Hepatic stellate cell (primary cell): ENCODE measurements around the gene PDE1A.

Experiments
- DNase-seq: peaks from one replicate; pipeline ENCODE4 v3.0.0; 2011; ENCODE audit warnings: low spot score

The PDE1A gene

DNA sequence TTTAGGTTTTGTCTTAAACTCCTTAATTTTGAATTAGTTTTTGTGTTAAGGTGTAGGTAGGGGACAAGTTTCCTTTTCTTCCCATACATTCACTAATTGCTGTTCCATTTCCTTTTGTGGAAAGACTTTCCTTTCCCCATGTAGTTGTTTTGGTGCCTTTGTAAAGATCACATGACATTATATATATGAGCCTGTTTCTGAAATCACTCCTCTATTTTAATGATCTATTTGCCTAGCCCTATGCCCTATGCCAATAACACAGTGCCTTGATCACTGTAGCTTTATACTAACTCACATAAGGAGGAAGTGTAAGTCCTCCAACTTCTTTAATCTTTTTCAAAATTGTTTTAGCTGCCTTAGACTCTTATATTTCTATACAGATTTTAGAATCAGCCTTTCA is 229.3 kb downstream of the PDE1A start:
- DNase-seq: no peak

- no peak for DNase-seq
Measured at GRCh38 chr2:182193291-182193690, 233.5 kb downstream of the PDE1A start.

GRCh38 chr2:182191061-182191460 is 235.8 kb downstream of the PDE1A start:
- no peak for DNase-seq

DNA sequence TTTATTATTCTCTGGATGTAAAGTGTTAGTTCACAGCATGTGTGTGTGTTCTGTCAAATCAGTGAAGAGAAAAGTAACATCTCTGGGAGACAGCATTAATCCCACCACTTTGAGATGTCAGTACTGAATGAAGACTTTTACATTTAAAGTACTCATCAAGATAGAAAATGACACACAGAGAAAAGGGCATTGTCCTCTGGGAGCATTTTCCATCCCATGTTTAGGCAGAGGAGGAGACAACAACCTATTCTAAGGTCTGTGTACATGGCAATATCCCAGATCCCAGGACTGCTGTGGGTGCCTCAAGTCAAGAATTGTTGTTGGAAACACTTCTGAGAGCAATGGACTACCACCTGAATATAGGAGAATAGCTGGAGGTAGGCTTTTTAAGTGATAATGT is 239.7 kb downstream of the PDE1A start:
- DNase-seq: no peak

GRCh38 chr2:182186132-182186735 is 240.6 kb downstream of the PDE1A start:
- DNase-seq: peak; percentile 2

GRCh38 chr2:182182436-182182835 is 244.4 kb downstream of the PDE1A start:
- no peak for DNase-seq

GRCh38 chr2:182181381-182181780 is 245.5 kb downstream of the PDE1A start:
- no peak for DNase-seq

GRCh38 chr2:182179176-182179575 is 247.7 kb downstream of the PDE1A start:
- no peak for DNase-seq

DNA sequence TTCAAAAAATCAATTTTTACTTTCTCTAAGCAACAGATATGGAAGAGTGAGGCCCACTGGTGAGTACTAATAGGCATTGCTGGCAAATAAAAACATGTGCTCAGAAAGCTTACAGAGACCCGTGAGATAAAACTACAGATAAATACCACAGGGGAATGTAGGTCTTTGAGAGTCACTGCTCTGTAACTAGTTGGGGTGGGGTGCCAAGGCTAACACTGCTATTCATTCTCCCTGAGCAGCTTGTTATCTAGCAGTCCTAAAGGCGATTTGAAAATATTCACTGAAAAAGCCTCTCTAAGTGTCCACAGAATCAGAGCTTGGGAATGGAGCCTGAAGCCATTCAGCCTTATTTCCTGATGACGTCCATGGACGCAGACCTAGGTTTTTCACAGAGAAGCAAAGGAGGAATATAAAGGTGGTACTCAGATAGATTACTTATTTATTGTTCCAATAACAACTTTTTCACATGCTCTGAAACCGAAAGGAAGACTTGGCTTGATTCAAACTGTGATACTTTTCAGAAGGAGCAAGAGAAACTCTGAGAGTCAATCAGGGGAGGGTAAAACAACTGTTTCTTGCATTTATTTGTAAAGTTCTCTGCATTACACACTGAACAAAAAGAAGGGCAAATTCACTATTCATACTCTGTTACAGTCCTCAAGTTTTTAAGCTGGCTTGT is 252.8 kb downstream of the PDE1A start:
- no peak for DNase-seq

GRCh38 chr2:182170341-182170740 is 256.5 kb downstream of the PDE1A start:
- no peak for DNase-seq

DNA sequence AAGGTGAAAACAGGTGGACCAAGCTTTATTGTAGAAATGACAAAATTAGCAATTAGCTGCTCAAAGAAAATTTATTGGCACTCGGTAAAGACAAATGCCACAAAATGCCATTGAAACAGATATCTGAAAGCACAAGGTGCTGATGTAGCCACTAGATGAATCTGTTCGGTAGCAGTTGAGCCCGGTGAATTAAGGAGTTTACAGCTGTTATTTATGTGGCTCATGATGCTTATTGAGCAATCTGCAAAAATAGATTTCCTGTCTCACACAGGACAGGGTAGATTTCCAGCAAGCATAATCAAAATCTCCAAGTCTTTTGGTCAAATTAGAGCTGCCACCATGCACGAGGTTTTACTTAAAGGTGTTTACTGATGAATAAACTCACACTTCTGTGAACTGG is 259.0 kb downstream of the PDE1A start:
- no peak for DNase-seq

DNA sequence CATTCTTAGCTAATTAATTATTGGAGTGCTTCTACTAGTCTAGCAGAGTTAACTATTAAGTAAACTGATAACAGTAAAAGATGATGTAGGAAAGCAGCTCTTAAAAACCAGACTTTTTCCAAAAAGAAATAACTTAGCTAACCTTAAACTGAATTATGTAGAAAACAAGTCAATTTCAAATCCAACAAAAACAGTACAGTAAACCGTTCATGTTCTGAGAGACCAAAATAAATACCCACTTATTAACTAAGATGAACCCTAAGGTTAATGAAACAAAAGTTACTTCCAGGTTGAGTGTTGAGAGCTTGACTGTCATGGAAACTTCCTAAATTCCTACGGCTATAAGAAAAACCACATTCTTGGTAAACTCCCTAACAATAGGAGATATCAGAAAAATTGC is 260.0 kb downstream of the PDE1A start:
- no peak for DNase-seq

DNA sequence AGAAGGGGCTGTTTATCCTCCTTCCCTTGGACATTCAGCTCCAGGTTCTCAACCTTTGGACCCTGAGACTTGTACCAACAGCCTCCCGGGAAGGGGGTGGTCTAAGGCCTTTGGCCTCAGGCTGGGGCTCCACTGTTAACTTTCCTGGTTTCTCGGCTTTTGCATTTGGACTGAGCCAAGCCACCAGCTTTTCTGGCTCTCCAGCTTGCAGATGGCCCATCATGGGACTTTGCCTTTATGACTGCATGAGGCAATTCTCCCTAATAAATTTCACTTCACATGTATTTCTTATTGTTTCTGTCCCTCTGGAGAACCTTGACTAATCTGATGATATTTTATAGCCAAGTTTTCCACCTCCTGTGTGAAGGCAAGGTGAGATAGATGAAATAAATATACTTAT is 260.4 kb downstream of the PDE1A start:
- no peak for DNase-seq

DNA sequence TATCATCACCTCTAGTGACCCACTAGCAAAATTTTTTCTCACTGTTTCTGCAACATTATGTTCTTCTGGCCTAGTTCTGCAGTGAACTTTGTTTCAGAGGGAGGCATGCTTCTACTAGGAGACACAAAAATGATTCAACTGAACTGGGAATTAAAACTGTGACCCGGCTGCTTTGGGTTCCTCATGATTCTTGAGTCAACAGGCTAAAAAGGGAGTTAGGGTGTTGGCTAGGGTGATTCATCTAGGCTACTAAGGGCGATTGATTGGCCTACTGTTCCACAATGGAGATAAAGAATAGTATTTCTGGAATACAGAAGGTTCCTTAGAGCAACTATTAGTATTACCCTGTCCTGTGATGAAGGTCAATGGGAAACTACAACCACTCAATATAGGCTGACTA is 261.6 kb downstream of the PDE1A start:
- peak; percentile 2 for DNase-seq

DNA sequence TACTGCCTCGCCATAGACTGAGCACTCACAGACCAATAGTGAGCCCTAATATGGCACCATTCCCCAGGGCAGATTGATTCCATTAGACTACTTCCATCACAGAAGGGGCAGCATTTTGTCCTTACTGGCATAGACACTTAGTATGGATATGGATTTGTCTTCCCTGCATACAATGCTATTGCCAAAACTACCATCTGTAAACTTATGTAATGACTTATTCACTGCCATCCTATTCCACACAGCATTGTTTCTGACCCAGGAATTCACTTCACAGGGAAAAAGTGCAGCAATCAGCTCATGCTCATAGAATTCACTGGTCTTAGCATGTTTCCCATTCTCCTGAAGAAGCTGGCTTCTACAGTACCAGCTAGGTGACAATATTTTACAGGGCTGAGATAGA is 262.1 kb downstream of the PDE1A start:
- no peak for DNase-seq

DNA sequence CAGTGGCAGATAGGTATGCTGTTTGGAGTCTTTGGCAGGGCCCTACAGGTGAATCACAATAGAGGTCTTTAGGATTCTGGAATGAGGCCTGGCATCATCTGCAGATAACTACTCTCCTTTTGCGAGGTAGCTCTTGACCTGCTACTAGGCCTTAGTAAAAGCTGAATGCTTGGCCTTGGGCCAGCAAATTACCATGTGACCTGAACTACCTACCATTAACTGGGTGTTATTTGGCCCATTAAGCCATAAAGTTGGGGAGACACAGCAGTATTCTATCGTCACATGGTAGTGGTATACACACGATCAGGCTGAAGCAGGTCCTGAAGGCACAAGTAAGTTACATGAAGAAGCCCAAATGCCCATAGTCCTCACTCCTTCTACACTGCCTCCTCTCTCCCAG is 263.0 kb downstream of the PDE1A start:
- no peak for DNase-seq

- DNase-seq: no peak
Measured at GRCh38 chr2:182148344-182148743, 278.5 kb downstream of the PDE1A start.

DNA sequence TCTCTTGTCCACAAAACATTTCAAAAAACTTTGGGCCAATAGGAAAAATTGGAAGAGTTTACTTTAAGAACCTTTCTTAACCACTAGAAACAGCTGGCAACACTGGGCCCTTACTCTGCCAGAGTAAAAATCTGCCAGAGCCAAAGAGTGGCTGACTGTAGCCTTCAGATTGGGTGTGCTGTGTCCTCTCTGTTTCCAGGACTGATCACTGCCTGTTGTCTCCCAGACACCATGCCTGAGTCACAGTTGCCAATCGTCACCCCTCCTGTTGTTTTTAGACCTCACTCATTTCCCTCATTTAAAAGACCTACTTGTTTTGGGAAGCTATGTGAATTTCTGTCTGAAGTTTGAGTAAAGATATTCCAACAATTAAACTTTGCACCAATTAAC is 282.1 kb downstream of the PDE1A start:
- peak; percentile 13 for DNase-seq

DNA sequence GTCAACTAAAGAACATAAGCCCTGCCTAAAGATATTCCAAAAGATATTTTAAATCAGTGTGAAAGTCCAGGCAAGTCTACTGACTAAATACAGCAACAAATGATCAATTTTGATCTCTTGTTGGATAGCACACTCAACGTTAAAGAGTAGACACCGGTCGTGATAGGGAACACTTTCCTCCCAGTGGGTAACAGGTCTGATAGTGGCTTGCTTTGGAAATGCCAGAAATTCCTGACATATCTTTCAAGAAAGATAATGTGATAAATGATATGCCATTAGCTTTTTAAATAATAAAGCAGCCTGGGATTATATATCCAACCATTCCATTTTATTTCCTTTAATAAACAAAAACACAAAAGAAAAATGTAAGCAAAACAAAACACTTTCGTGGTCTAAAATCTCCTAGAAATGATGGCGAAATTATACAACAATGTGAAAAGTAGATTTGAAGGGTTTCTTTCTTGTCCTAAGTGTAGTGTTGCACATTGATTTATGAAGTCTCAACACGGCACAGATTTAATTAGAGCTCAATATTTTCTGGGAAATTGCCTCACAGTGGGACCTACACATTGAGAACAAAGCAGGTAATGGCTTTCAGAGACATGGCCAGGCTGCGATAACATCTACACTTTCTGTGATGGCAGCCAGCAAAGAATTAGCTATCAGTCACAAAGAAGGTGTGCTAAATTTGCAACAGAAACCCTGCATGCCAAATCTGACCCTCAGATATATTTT is 282.6 kb downstream of the PDE1A start:
- no peak for DNase-seq

DNA sequence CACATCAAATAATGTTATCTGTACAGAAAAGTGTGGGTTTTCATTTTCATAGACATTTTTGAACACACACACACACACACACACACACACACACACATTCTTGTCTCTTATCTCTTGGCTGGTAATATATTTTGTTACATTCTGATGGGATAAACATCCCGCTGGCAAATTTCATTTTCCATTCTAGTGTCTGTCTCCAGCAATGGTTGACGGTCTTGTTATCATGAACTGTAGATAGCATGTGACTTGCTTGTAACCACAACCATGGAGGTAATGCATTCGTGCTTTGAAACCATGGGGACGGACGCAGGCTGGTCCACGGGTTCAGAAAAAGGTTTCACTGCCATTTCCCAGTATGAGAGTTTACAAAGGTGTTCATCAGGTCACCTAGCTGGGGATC is 284.8 kb downstream of the PDE1A start:
- no peak for DNase-seq

GRCh38 chr2:182134201-182134600 is 292.6 kb downstream of the PDE1A start:
- no peak for DNase-seq

DNA sequence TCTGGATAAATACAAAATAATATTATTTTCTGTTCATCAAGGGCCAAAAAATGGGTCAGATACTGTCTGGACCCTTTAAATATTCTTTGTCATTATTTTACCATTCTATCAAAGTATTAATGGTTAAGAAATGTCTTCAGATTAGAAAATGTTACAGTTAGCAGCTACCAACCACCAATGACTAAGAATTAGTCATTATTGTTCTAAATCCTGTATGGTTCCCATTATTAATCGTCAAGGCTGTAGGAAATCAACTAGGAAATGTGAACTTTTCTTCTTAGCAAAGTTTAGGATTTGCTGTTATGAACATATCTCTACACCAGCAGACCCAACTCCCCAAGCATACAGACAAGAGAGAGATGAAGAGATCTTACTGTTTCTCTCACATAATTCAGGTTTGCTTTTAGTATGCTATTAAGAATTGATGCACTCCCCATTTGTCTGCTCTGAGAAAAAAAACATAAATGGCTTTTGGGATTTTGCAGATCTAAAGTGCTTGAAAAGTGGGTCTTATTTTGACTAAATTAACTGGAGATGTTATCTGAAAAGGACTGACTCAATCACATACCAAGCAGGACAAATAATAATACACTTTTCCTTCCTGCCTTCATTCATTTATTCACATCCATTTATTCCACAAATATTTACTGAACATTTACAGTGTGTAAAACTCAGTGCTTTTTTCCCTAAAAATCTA is 293.5 kb downstream of the PDE1A start:
- DNase-seq: peak; percentile 31

DNA sequence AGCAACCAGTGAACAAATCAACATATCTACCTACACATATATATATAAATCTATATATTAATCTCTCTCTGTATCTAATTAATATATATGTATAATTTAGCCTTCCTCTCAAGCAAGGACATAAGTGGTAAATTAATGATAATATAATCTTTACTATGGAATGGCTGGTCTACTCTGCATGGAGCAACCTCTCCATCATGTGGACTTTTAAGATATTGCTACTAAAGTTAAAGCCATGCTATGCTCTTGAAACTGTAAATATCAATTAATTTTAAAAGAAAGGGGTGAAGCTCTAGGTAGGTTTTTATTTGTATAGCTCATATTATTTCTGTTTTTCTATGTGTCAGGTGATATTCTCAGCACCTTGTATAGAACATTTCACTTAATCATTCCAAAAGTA is 294.2 kb downstream of the PDE1A start:
- no peak for DNase-seq
